GM23338 (cell line): ENCODE data around the gene ZBED3. TPM values are rescaled to one million over a fixed set of nuclear protein-coding genes. Genes with fewer than 3 reads are reported as not detected.

Experiments
- ATAC-seq: fragments of 200-7000 bp; cut with Tn5 transposase; 3 replicates; pipeline ENCODE4 v1.9.1; 2020
- DNase-seq: peaks from one replicate; pipeline ENCODE4 v3.0.0-alpha.2; 2015; ENCODE audit warnings: low spot score
- H2AFZ ChIP-seq: fragments of 200-600 bp; sonication (generic); 2 replicates; pipeline ENCODE4 v1.8.0; 2016; ENCODE audit warnings: antibody characterized with exemption, mild to moderate bottlenecking, moderate library complexity
- H3F3A ChIP-seq: fragments of 200-600 bp; sonication (generic); replicated peaks from 2 replicates; pipeline ENCODE4 v1.8.0; 2017; ENCODE audit warnings: antibody characterized with exemption, mixed run types, low read depth
- H3K27ac ChIP-seq: fragments of 200-600 bp; sonication (generic); 2 replicates; pipeline ENCODE4 v1.6.1; 2016; ENCODE audit warnings: low read depth
- H3K27me3 ChIP-seq: fragments of 200-600 bp; sonication (generic); 2 replicates; pipeline ENCODE4 v1.8.0; 2016; ENCODE audit warnings: mild to moderate bottlenecking, mixed run types, moderate library complexity; ENCODE audit not compliant: insufficient read depth
- H3K36me3 ChIP-seq: fragments of 200-600 bp; sonication (generic); 2 replicates; pipeline ENCODE4 v1.8.0; 2016; ENCODE audit warnings: mild to moderate bottlenecking; ENCODE audit not compliant: insufficient read depth
- H3K4me1 ChIP-seq: fragments of 200-600 bp; sonication (generic); 2 replicates; pipeline ENCODE4 v1.8.0; 2016; ENCODE audit warnings: mild to moderate bottlenecking, moderate library complexity; ENCODE audit not compliant: insufficient read depth
- H3K4me2 ChIP-seq: fragments of 200-600 bp; sonication (generic); 2 replicates; pipeline ENCODE4 v1.7.1; 2017; ENCODE audit warnings: mixed run types
- H3K4me3 ChIP-seq: fragments of 200-600 bp; sonication (generic); 2 replicates; pipeline ENCODE4 v1.6.1; 2016; ENCODE audit warnings: mixed run types
- H3K79me2 ChIP-seq: fragments of 200-600 bp; sonication (generic); replicated peaks from 2 replicates; pipeline ENCODE4 v1.8.0; 2017; ENCODE audit warnings: mild to moderate bottlenecking; ENCODE audit not compliant: insufficient read depth
- H3K9me2 ChIP-seq: fragments of 200-600 bp; sonication (generic); 2 replicates; pipeline ENCODE4 v1.8.0; 2017; ENCODE audit not compliant: insufficient read depth
- H4K20me1 ChIP-seq: fragments of 200-600 bp; sonication (generic); replicated peaks from 2 replicates; pipeline ENCODE4 v1.8.0; 2017; ENCODE audit warnings: mild to moderate bottlenecking; ENCODE audit not compliant: insufficient read depth
- H3K27ac Mint-ChIP-seq: 2 replicates; pipeline ENCODE4 v1.8.0; 2020; ENCODE audit warnings: inconsistent platforms, mild to moderate bottlenecking, moderate library complexity, mixed read lengths
- H3K27me3 Mint-ChIP-seq: 3 replicates; pipeline ENCODE4 v1.8.0; 2022; ENCODE audit warnings: low read depth, mild to moderate bottlenecking, moderate library complexity, mixed read lengths, inconsistent platforms; ENCODE audit not compliant: insufficient read depth, poor library complexity
- H3K36me3 Mint-ChIP-seq: 3 replicates; pipeline ENCODE4 v1.8.0; 2021; ENCODE audit warnings: low read depth, mild to moderate bottlenecking, inconsistent platforms, moderate library complexity, mixed read lengths
- H3K4me1 Mint-ChIP-seq: 3 replicates; pipeline ENCODE4 v1.8.0; 2020; ENCODE audit warnings: mild to moderate bottlenecking, inconsistent platforms, mixed read lengths
- H3K4me3 Mint-ChIP-seq: 3 replicates; pipeline ENCODE4 v1.8.0; 2021; ENCODE audit warnings: moderate library complexity, mild to moderate bottlenecking, inconsistent platforms, mixed read lengths
- H3K9me3 Mint-ChIP-seq: 3 replicates; pipeline ENCODE4 v1.8.0; 2020; ENCODE audit warnings: moderate library complexity, mild to moderate bottlenecking, inconsistent platforms, mixed read lengths
- CREB1 ChIP-seq: fragments of 250-450 bp; sonication (Bioruptor Pico); IDR thresholded peaks from 2 replicates; pipeline ENCODE4 v1.5.0; 2020; ENCODE audit warnings: low read depth, mild to moderate bottlenecking, moderate library complexity
- CTCF ChIP-seq, 2 experiments: fragments of 200-600 bp in 1 of 2; sonication (generic) in 1 of 2; conservative IDR thresholded peaks; 2 replicates each; pipeline versions ENCODE4 v1.5.1 to v1.6.1; 2016 to 2017; ENCODE audit warnings: antibody characterized with exemption in 2 of 2, low read depth in 2 of 2, mild to moderate bottlenecking in 2 of 2, moderate library complexity in 1 of 2
- EZH2 ChIP-seq: fragments of 200-600 bp; sonication (generic); IDR thresholded peaks from one replicate; pipeline ENCODE4 v1.8.0; 2017; ENCODE audit warnings: antibody characterized with exemption, mild to moderate bottlenecking, low read depth; ENCODE audit not compliant: unreplicated experiment
- EZH2phosphoT487 ChIP-seq: fragments of 200-600 bp; sonication (generic); IDR thresholded peaks from one replicate; pipeline ENCODE4 v1.8.1; 2018; ENCODE audit warnings: antibody characterized with exemption; ENCODE audit not compliant: unreplicated experiment
- JUNB ChIP-seq: IDR thresholded peaks from one replicate; pipeline ENCODE4 v1.6.1; 2016; ENCODE audit warnings: antibody characterized with exemption; ENCODE audit not compliant: unreplicated experiment
- NANOG ChIP-seq: IDR thresholded peaks from 2 replicates; pipeline ENCODE4 v1.6.1; 2016; ENCODE audit warnings: antibody characterized with exemption, borderline replicate concordance
- POLR2AphosphoS5 ChIP-seq: IDR thresholded peaks from 2 replicates; pipeline ENCODE4 v1.6.1; 2016; ENCODE audit warnings: antibody characterized with exemption, low read depth
- REST ChIP-seq: IDR thresholded peaks from one replicate; pipeline ENCODE4 v1.6.1; 2018; ENCODE audit warnings: antibody characterized with exemption; ENCODE audit not compliant: unreplicated experiment
- STAT1 ChIP-seq: IDR thresholded peaks from one replicate; pipeline ENCODE4 v1.6.1; 2016; ENCODE audit warnings: antibody characterized with exemption; ENCODE audit not compliant: unreplicated experiment
- ZNF114 ChIP-seq: fragments of 250-450 bp; sonication (Bioruptor Pico); IDR thresholded peaks from 2 replicates; pipeline ENCODE4 v1.5.0; 2020; ENCODE audit warnings: mild to moderate bottlenecking, moderate library complexity
- ZNF331 ChIP-seq: fragments of 250-450 bp; sonication (Bioruptor Pico); IDR thresholded peaks from 2 replicates; pipeline ENCODE4 v1.5.0; 2020; ENCODE audit warnings: low read depth, mild to moderate bottlenecking, moderate library complexity
- ZNF462 ChIP-seq: fragments of 250-450 bp; sonication (Bioruptor Pico); IDR thresholded peaks from 2 replicates; pipeline ENCODE4 v1.5.0; 2020; ENCODE audit warnings: mild to moderate bottlenecking, moderate library complexity
- polyA plus RNA-seq: library from polyadenylated mRNA; unstranded; fragments of >200 nt; fragmentation: Nextera tagmentation; extraction: Ambion mirVana; gene quantifications from 2 replicates; pipeline ENCODE4 v1.2.1, GENCODE V29; 2016
- total RNA-seq: library from RNA; depleted of rRNA; stranded (reverse); fragments of >200 nt; shearing (Covaris generic); gene quantifications from 2 replicates; pipeline ENCODE4 v1.2.3, GENCODE V29; 2014
- TF ChIP-seq, protein P1 (sequence below): IDR thresholded peaks from 2 replicates; pipeline ENCODE4 v1.6.1; 2016; ENCODE audit warnings: antibody characterized with exemption

The ZBED3 gene
- total and polyA plus RNA-seq, 2 experiments from 2014 or later = 4.2 to 9.3 TPM

DNA sequence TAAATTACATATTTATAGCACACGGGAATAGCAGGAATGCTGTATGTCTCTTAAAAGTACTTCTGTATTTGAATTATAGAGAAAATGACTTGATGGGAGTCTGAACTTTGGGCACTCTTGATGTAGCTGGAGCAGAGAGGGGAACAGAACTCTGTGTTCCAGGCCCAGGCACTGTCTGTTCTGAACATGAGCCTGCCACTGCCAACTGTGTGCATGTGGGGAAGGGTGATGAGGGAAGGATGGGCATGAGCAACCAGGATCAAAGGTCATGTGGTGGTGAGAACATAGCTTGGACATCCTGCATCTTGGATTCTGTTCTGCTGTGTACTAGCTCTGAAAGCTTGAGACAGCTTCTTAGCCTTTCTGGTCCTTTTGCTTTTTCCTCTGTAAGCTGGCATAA, 16.4 kb upstream of the ZBED3 start:
- no peaks in the 10 kb centered on the region for H3K27me3 ChIP-seq
- H3K27me3 Mint-ChIP-seq = peaks cover 4% of the 10 kb centered on the region

More for the DNA sequence above, 16.4 kb upstream of the ZBED3 start:
- peaks cover 6% of the 10 kb centered on the region; the same call in 1 of the 2 replicates for H3K36me3 ChIP-seq
- no peaks in the 10 kb centered on the region for H3K9me2 ChIP-seq
- ATAC-seq (no peak), DNase-seq (no peak)
- Mint-ChIP-seq H3K9me3 (peaks cover 4% of the 10 kb centered on the region; the same call in 2 of the 3 replicates), H3K36me3 (peaks cover 34% of the 10 kb centered on the region; the same call in 2 of the 3 replicates), H3K4me1 (no peaks in the 10 kb centered on the region), H3K27ac (no peak overlapping the region), H3K4me3 (no peak overlapping the region)
- no peak overlapping the region for H3K27ac ChIP-seq
- no peaks in the 10 kb centered on the region for H3K79me2 ChIP-seq
- TF ChIP-seq STAT1 (no peak), ZNF462 (CRISPR knock-in tag) (no peak), JUNB (no peak), REST (no peak), CREB1 (CRISPR knock-in tag) (no peak), NANOG (no peak), EZH2phosphoT487 (no peak), ZNF114 (CRISPR knock-in tag) (no peak), EZH2 (no peak), ZNF331 (CRISPR knock-in tag) (no peak), CTCF (conservative IDR thresholded peaks at IDR 0.05; ENCODE audit: low read depth in 2 of 2) (no peak), POLR2AphosphoS5 (no peak)
- TF ChIP-seq, protein P1, sequence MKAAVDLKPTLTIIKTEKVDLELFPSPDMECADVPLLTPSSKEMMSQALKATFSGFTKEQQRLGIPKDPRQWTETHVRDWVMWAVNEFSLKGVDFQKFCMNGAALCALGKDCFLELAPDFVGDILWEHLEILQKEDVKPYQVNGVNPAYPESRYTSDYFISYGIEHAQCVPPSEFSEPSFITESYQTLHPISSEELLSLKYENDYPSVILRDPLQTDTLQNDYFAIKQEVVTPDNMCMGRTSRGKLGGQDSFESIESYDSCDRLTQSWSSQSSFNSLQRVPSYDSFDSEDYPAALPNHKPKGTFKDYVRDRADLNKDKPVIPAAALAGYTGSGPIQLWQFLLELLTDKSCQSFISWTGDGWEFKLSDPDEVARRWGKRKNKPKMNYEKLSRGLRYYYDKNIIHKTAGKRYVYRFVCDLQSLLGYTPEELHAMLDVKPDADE = no peak
- H3K4me1 ChIP-seq = no peaks in the 10 kb centered on the region
- H4K20me1 ChIP-seq = no peaks in the 10 kb centered on the region; the same call in 1 of the 2 replicates
- H3K4me2 ChIP-seq = no peak overlapping the region
- no peak overlapping the region for H3K4me3 ChIP-seq
- no peaks in the 10 kb centered on the region for H3F3A ChIP-seq
- H2AFZ ChIP-seq = no peak overlapping the region
